Naive B cell (primary cell): Measurements from ENCODE around the gene RBFOX2. TPM values are rescaled to one million over a fixed set of nuclear protein-coding genes. Genes with fewer than 3 reads are reported as not detected.
A peak's percentile ranks its signal among the peaks of the same experiment; 100 is the strongest.
"Not testable (repeated sequence)": the region's sequence is repeated elsewhere in the genome, so short reads cannot be mapped to it uniquely, and the experiment has no call there.

ENCODE experiments used
- ATAC-seq, 2 donors: fragments of 150-1000 bp; cut with Tn5 transposase; 2 replicates each; pipeline ENCODE4 v1.10.0; 2021; ENCODE audit warnings: low read depth in 2 of 2, mild to moderate bottlenecking in 2 of 2, moderate library complexity in 2 of 2
- DNase-seq: peaks from one replicate; pipeline ENCODE4 v3.0.0; 2022
- H3K27ac Mint-ChIP-seq, 6 donors: one replicate each; pipeline ENCODE4 v1.8.0; 2020 to 2022; ENCODE audit warnings: mild to moderate bottlenecking in 6 of 6, mixed read lengths in 6 of 6, moderate library complexity in 5 of 6, inconsistent platforms in 2 of 6
- H3K27me3 Mint-ChIP-seq, 3 donors: one replicate each; pipeline ENCODE4 v1.8.0; 2021 to 2022; ENCODE audit warnings: mixed read lengths in 3 of 3, mild to moderate bottlenecking in 1 of 3
- H3K36me3 Mint-ChIP-seq, 2 donors: one replicate each; pipeline ENCODE4 v1.8.0; 2020 to 2022; ENCODE audit warnings: mixed read lengths in 2 of 2, inconsistent platforms in 1 of 2, mild to moderate bottlenecking in 1 of 2
- H3K4me1 Mint-ChIP-seq, 3 donors: one replicate each; pipeline ENCODE4 v1.8.0; 2020 to 2022; ENCODE audit warnings: mixed read lengths in 3 of 3, inconsistent platforms in 1 of 3, mild to moderate bottlenecking in 1 of 3, moderate library complexity in 1 of 3
- H3K4me3 Mint-ChIP-seq, 8 donors: one replicate each; pipeline ENCODE4 v1.8.0; 2020 to 2022; ENCODE audit warnings: mild to moderate bottlenecking in 8 of 8, mixed read lengths in 8 of 8, moderate library complexity in 8 of 8, inconsistent platforms in 2 of 8
- H3K9me3 Mint-ChIP-seq, 7 donors: one replicate each; pipeline ENCODE4 v1.8.0; 2020 to 2022; ENCODE audit warnings: mixed read lengths in 7 of 7, mild to moderate bottlenecking in 5 of 7, inconsistent platforms in 2 of 7, moderate library complexity in 1 of 7
- polyA plus RNA-seq, 6 donors: library from polyadenylated mRNA; unstranded; fragments of 300-500 nt; fragmentation: Illumina TruSeq; gene quantifications; one replicate each; pipeline ENCODE4 v1.2.3, GENCODE V29; 2021; ENCODE audit warnings: low read depth in 6 of 6

RBFOX2 gene
- polyA plus RNA-seq, 6 donors from 2014 or later, result not detected

GRCh38 chr22:35752006-35752862, 276.4 kb downstream of the RBFOX2 start:
- Mint-ChIP-seq H3K9me3 (peaks cover 0 to 3% (median 0%) of the 10 kb centered on the region in 7 donors), H3K4me3 (peak overlapping the region in 5 of 8 donors; percentile 14 to 53 (median 29)), H3K36me3 (no peaks in the 10 kb centered on the region), H3K27ac (no peak overlapping the region), H3K4me1 (peaks cover 26 to 33% (median 31%) of the 10 kb centered on the region in 3 donors), H3K27me3 (peaks cover 74 to 81% (median 75%) of the 10 kb centered on the region in 3 donors)
- DNase-seq (peak; percentile 25), ATAC-seq (peak; percentile 29 to 49)

DNA sequence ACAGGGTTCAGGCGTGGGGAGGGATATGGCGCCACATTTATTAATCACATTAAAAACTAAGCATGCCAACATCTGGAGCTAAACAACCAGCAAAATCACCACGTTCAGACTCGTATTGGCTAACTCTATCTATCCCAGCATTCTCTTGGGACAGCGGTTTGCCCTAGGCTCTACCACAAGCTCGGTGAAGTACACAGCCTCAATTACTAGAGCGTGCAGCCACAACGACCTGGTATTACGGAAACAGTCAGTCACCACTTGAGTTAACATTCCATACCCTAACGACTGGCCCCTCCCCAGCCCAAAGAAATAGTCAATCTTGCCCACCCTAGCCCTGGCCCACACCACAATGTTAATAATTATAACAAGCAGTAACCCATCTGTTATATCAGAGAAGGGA, 278.8 kb downstream of the RBFOX2 start:
- Mint-ChIP-seq H3K9me3 (peaks cover 0 to 3% (median 0%) of the 10 kb centered on the region in 7 donors), H3K4me1 (peaks cover 29 to 36% (median 34%) of the 10 kb centered on the region in 3 donors)
- peak; percentile 66 for DNase-seq

GRCh38 chr22:35746946-35747703, 281.5 kb downstream of the RBFOX2 start:
- ATAC-seq (no peak), DNase-seq (no peak)
- peaks cover 0 to 3% (median 0%) of the 10 kb centered on the region in 7 donors for H3K9me3 Mint-ChIP-seq
- no peaks in the 10 kb centered on the region for H3K36me3 Mint-ChIP-seq
- no peak overlapping the region for H3K27ac Mint-ChIP-seq
- no peak overlapping the region for H3K4me3 Mint-ChIP-seq
- H3K4me1 Mint-ChIP-seq, result peaks cover 27 to 43% (median 31%) of the 10 kb centered on the region in 3 donors
- peaks cover 82 to 88% (median 82%) of the 10 kb centered on the region in 3 donors for H3K27me3 Mint-ChIP-seq

More for the DNA sequence above, 278.8 kb downstream of the RBFOX2 start:
- peak; percentile 94 to 97 for ATAC-seq
- no peaks in the 10 kb centered on the region for H3K36me3 Mint-ChIP-seq
- peaks cover 75 to 81% (median 76%) of the 10 kb centered on the region in 3 donors for H3K27me3 Mint-ChIP-seq
- H3K27ac Mint-ChIP-seq, result peak overlapping the region in 2 of 6 donors; percentile 40 to 60
- H3K4me3 Mint-ChIP-seq, result peak overlapping the region in 2 of 8 donors; percentile 4 to 55

- Mint-ChIP-seq H3K9me3 (peaks cover 0 to 3% (median 0%) of the 10 kb centered on the region in 7 donors), H3K36me3 (no peaks in the 10 kb centered on the region), H3K4me1 (peaks cover 23 to 38% (median 27%) of the 10 kb centered on the region in 3 donors), H3K27me3 (peaks cover 78 to 87% (median 81%) of the 10 kb centered on the region in 3 donors), H3K4me3 (no peak overlapping the region), H3K27ac (no peak overlapping the region)
- no peak for DNase-seq
- no peak for ATAC-seq
Measured at GRCh38 chr22:35746248-35746647, 282.4 kb downstream of the RBFOX2 start.

DNA sequence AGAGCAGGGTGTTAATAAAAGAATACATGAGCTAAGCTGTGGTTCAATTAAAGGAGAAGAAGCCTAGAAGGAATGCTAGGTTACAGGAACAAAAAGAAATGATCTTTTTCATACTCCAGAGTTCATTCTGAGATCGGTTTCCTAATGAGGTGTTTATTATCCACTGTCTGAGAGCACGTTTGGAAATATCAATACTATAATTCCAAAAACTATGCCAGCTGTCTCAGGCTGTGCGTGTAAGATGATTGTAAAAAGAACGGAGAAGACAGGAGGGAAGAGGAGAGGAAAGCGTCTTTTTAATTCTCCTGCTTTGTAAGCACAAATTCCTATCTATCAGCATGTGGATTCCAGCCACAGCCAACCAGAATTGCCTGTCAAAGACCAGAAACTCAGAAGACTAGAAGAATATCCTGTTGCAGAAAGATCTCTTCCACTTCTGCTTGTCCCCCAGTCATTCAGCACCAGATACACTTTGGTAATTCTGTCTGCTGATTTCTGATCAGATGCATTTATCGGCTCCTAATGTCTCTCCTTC, 285.2 kb downstream of the RBFOX2 start:
- ATAC-seq, result no peak
- peaks cover 84 to 94% (median 91%) of the 10 kb centered on the region in 3 donors for H3K27me3 Mint-ChIP-seq
- H3K9me3 Mint-ChIP-seq, result peaks cover 0 to 3% (median 0%) of the 10 kb centered on the region in 7 donors
- H3K27ac Mint-ChIP-seq, result peak overlapping the region in 1 of 6 donors; percentile 39
- H3K4me1 Mint-ChIP-seq, result peaks cover 6 to 17% (median 10%) of the 10 kb centered on the region in 3 donors
- DNase-seq, result no peak
- H3K4me3 Mint-ChIP-seq, result no peak overlapping the region
- no peaks in the 10 kb centered on the region for H3K36me3 Mint-ChIP-seq

DNA sequence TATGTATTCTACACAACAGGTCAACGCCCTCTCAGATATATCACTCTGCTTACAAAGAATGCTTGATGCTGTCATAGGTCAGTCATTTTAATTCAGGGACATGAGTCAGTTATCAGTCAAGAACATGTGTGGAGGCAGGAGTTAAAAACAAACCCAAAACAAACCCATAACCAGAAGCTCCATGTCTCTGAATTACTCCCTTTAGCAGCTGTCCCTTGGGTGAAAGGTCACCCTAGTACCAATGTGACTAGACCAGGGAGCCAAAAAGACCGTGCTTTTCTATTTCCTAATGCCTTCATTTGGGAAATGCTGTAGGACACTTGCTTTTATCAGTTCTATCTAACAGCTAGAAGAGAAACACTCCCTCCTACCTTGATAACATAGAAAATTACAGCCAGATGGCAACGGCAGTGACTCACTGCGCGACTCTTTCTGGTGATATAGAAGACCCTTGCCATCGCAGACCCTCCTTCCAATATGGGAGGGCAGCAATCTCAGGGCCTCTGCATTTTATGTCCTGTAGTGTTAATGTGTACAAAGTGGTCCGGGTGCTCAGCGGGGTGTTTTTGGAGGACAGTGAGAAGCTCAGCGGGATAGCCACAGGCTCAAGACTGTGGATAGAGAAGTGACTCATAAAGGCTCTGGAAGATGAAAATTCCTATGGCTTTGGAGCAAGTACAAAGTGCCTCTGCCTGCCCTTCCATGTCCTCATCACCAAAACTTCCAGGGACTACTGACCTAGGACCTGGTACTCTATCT, 286.1 kb downstream of the RBFOX2 start:
- H3K27ac Mint-ChIP-seq, result no peak overlapping the region
- H3K27me3 Mint-ChIP-seq, result peaks cover 86 to 97% (median 94%) of the 10 kb centered on the region in 3 donors
- H3K4me3 Mint-ChIP-seq, result no peak overlapping the region
- H3K4me1 Mint-ChIP-seq, result peaks cover 6 to 17% (median 10%) of the 10 kb centered on the region in 3 donors
- no peaks in the 10 kb centered on the region for H3K36me3 Mint-ChIP-seq
- ATAC-seq (no peak), DNase-seq (no peak)
- H3K9me3 Mint-ChIP-seq, result peaks cover 0 to 6% (median 0%) of the 10 kb centered on the region in 7 donors

DNA sequence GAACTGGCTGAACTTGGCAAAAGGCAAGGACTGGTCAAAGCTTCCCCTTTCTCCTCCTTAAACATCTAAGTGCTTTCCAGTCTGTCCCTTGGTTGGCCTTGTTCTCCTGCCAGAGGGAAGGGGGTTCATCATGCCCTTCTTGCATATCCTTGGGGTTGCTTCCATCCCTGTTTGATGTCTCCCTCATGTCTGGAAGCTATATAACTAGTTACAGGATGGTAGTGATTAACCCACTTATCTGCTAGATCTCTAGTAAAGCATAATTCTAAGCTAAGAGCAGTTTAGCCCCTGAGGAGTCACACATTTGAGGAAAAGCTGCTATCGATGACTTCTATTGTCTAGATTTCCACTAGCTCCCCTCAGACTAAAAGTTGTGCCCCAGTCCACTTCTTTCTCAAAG, 288.0 kb downstream of the RBFOX2 start:
- H3K36me3 Mint-ChIP-seq, result peaks cover 0 to 5% of the 10 kb centered on the region in 2 donors
- H3K4me3 Mint-ChIP-seq, result no peak overlapping the region
- peaks cover 81 to 97% (median 94%) of the 10 kb centered on the region in 3 donors for H3K27me3 Mint-ChIP-seq
- ATAC-seq, result no peak
- no peak for DNase-seq
- H3K4me1 Mint-ChIP-seq, result peaks cover 6 to 17% (median 10%) of the 10 kb centered on the region in 3 donors
- H3K27ac Mint-ChIP-seq, result no peak overlapping the region
- peaks cover 0 to 4% (median 0%) of the 10 kb centered on the region in 7 donors for H3K9me3 Mint-ChIP-seq

GRCh38 chr22:35739931-35740380, 288.7 kb downstream of the RBFOX2 start:
- H3K36me3 Mint-ChIP-seq, result peaks cover 0 to 5% of the 10 kb centered on the region in 2 donors
- no peak for DNase-seq
- no peak overlapping the region for H3K27ac Mint-ChIP-seq
- peaks cover 81 to 95% (median 92%) of the 10 kb centered on the region in 3 donors for H3K27me3 Mint-ChIP-seq
- no peak for ATAC-seq
- peaks cover 5 to 16% (median 8%) of the 10 kb centered on the region in 3 donors for H3K4me1 Mint-ChIP-seq
- peaks cover 0 to 4% (median 0%) of the 10 kb centered on the region in 7 donors for H3K9me3 Mint-ChIP-seq
- no peak overlapping the region for H3K4me3 Mint-ChIP-seq

DNA sequence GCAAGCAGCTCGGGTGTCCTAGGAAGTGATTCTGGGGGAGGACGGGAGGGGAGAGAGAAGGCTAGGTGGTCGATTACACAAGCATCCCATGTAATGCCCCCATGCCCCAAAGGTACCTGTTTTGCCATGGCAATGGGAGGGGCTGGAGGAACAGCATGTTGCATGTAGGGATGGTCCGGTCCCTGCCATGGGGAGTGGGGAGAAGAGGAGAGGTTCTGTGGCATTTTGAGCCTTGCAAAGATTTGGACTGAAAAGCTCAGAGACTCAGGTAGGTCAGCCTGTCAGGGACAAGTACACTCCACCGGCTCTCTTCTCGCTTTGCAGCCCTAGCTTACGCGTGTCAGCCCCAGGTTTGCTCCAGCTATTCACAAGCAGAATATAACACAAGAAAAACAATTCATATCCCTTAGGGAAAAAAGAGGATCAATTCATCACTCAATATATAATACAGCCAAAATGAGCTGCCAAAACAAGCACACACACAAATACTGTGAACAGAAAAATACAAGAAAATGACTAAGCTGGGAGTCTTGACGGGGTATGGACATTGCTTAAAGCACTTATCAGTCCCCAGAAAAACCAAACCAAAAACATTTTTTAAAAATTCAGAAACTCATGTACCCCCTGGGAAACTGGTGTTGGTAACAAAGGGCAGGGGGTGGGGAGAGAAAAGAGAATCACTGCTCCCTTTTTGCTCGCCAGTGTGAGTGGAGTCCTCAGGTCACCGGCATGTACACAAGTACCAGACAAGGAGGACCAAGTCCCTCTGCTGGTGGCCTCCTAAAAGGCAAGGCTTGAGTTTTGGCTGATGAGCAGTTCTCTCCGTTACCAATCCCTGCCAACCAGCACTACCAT, 289.3 kb downstream of the RBFOX2 start:
- DNase-seq (no peak), ATAC-seq (no peak)
- peak overlapping the region in 1 of 8 donors; percentile 64 for H3K4me3 Mint-ChIP-seq
- no peak overlapping the region for H3K27ac Mint-ChIP-seq
- peaks cover 74 to 89% (median 86%) of the 10 kb centered on the region in 3 donors for H3K27me3 Mint-ChIP-seq
- peaks cover 0 to 5% of the 10 kb centered on the region in 2 donors for H3K36me3 Mint-ChIP-seq
- H3K4me1 Mint-ChIP-seq, result peaks cover 0 to 9% (median 2%) of the 10 kb centered on the region in 3 donors
- H3K9me3 Mint-ChIP-seq, result peaks cover 0 to 4% (median 0%) of the 10 kb centered on the region in 7 donors

DNA sequence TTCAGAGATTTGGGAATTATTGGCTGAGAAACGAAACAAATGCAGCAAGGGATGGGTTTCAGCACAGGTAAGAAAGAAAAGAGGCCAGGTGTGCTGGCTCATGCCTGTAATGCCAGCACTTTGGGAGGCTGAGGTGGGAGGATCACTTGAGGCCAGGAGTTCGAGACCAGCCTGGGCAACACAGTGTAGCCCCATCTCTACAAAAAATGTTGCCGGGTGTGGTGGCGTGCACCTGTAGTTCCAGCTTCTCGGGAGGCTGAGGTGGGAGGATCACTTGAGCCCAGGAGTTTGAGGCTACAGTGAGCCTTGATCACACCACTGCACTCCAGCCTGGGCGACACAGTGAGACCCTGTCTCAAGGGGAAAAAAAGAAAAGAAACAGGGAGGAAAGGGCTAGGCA, 290.7 kb downstream of the RBFOX2 start:
- H3K27ac Mint-ChIP-seq, H3K36me3 Mint-ChIP-seq, ATAC-seq, H3K9me3 Mint-ChIP-seq, H3K4me3 Mint-ChIP-seq, H3K4me1 Mint-ChIP-seq, DNase-seq: not testable (repeated sequence)
- H3K27me3 Mint-ChIP-seq, result peaks cover 73 to 81% (median 77%) of the 10 kb centered on the region in 3 donors

DNA sequence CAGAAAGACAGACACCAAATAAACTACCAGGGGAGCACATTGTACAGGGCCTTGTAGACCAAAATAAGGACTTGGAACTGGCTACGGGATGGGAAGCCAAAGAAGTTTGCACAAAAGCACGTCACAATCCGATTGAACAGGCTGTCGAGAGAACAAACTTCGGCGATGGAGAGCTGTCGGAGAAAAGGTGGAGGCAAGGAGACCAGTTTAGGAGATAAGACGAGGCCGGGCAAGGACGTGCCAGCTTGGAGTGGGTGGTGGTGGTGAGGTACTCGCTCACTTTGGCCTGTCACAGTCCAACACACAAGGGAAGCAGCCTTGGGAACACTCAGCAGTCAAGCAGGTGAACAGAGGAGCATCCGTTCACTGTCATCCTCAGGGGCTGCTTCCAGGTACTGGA, 291.9 kb downstream of the RBFOX2 start:
- DNase-seq (no peak), ATAC-seq (no peak)
- no peak overlapping the region for H3K27ac Mint-ChIP-seq
- H3K36me3 Mint-ChIP-seq, result peaks cover 0 to 5% of the 10 kb centered on the region in 2 donors
- H3K4me3 Mint-ChIP-seq, result no peak overlapping the region
- H3K27me3 Mint-ChIP-seq, result peaks cover 73 to 81% (median 77%) of the 10 kb centered on the region in 3 donors
- H3K9me3 Mint-ChIP-seq, result peaks cover 0 to 4% (median 0%) of the 10 kb centered on the region in 7 donors
- no peaks in the 10 kb centered on the region for H3K4me1 Mint-ChIP-seq

DNA sequence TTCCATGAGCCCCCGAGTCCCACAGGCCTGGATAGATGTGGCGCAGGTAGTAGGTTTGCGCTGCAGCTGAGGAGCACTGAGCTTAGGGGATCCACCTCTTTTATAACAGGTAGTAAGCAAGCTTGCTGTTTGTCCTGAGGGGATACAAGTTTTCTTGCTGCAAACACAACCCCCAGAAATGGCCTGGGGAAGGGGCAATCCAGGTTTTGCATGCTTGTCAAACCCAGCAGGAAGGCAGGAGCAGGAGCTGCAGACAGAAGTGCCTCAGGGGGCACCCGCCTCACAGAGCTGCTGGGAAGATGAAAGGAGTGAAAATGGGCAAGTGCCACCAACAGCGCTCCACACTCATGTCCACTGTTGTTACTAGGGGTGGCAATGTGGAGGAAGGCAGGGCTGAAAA, 292.5 kb downstream of the RBFOX2 start:
- H3K27me3 Mint-ChIP-seq, result peaks cover 78 to 83% (median 78%) of the 10 kb centered on the region in 3 donors
- peaks cover 0 to 5% of the 10 kb centered on the region in 2 donors for H3K36me3 Mint-ChIP-seq
- no peak for ATAC-seq

More for the DNA sequence above, 292.5 kb downstream of the RBFOX2 start:
- no peak for DNase-seq
- Mint-ChIP-seq H3K27ac (no peak overlapping the region), H3K9me3 (peaks cover 0 to 4% (median 0%) of the 10 kb centered on the region in 7 donors), H3K4me1 (no peaks in the 10 kb centered on the region), H3K4me3 (no peak overlapping the region)
